G401.6 (cell line): ENCODE results near the gene EIF2D.

Experiments
- FAIRE-seq: peaks from 2 replicates; lab custom pipeline; 2012; peaks lifted over from hg19 to GRCh38; lab: Jason Lieb, UNC

Gene EIF2D

DNA sequence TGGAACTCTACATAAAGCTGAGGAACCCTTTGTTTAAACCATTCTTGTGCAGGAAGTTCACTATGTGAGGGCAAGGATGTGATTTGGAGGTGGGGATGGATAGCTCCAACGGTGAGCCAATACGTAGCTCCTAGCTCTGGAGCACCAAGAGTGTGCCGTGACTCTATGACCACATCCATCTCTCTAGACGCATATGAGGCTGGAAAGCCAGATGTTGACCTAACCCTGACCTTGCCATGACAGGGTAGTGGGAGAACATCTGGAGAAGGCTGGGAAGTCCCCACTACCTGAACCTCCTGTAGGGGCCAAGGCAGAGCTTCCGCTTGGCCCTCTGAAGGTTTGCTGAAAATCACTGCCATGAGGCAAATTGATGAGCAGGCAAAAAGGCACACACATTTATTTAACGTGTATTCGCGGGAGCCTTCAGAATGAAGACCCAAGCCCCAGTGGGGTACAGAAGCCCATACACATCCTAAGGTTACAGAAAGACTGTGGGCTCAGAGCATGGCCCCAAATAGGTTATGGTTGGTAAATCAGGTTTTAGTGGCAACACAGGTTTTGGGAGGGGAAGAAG lies 43.4 kb downstream of the EIF2D start:
- no peak for FAIRE-seq

DNA sequence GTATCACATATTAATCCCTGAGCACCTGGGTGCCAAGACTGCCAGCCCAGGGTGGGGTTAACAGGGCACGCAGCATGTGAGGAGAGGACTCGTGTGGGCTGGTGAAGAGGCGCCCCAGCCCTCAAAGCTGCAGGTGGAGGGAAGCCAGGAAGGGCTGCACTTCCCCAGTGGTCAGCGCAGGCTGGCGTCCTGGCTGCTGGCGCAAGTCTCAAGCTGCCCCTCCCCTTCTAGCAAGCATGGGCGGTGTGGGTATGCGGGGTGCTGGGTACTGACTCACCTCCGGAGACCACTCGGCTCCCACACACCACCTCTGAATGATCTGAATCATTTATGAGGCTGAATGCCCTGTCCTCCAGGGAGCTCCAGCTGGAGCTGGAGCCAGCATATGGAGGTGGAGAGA lies 44.0 kb downstream of the EIF2D start:
- no peak for FAIRE-seq

DNA sequence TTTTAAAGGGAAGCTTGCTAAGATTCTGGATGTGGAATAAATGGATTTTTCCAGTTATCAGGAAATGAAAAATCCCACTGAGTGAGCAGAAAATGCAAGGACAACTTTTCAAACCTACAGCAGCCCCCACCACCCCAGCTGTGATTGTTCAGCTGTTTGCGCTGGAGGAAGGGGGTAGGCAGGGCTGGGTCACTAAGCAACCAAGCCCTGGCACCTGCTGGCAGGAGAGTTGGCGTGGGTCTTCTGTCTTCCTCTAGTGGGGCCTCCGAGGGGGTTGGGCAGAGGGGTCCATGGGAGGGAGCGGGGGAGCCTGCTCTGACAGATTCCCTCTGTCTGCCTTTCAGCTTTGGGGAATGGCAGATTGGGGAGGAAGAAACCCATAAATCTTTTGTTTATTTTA lies 45.3 kb downstream of the EIF2D start:
- FAIRE-seq = no peak

DNA sequence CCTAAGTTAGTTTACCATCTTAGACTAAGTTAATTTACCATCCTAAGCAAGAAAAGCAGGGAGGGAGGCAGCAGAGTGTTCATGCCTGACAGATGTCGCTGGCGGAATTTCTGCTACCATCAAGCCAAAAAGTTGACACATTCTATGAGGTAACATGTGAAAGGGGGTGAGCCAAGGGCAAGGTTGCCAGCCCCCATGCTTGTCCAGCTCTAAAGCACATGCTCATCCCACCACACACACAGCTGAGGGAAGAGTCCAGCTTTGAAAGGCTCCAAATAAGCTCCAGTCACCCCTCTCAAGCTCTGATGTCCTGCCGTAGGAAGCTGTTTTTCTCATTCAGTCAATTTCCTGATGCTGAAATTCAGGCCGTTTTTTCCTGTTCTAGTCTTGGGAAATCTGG lies 46.3 kb downstream of the EIF2D start:
- FAIRE-seq = no peak

DNA sequence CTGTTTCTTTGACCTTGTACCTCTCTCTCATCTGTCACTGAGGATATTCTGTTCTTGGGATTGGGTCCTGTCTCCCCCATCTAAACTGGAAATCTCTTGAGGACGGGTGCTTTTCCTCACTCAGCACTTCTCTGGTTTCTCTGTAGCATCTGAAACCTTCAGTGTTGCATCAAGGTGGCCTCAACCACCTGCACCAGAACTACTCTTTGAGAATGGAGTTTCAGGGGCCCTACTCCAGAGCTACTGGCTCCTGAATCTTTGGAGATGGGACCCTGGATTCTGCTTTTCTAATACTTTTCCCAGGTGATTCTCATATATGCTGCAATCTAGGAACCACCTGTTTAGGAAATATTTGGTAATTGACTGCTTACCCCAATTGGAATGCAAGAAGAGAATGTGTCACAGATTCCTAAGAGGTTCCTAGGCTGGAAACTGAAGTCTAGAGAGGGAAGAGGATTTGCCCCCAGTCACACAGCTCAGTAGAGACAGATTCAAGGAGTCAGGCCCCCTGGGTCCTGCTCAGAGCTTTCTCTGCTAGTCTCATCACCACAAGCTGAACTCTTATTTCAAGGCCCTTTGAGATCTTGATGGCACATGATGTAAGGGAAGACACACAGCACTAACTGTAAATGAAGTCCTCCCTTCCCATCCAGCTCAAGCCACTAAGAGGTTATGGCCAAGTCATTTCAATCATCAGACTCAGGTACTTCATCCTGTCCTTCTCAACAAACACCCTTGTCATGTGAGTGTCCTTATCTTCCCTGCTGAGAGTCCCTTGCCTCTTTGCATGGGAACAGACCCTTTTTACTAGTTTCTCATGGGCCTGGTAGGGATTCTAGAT lies 48.7 kb downstream of the EIF2D start:
- FAIRE-seq = no peak

DNA sequence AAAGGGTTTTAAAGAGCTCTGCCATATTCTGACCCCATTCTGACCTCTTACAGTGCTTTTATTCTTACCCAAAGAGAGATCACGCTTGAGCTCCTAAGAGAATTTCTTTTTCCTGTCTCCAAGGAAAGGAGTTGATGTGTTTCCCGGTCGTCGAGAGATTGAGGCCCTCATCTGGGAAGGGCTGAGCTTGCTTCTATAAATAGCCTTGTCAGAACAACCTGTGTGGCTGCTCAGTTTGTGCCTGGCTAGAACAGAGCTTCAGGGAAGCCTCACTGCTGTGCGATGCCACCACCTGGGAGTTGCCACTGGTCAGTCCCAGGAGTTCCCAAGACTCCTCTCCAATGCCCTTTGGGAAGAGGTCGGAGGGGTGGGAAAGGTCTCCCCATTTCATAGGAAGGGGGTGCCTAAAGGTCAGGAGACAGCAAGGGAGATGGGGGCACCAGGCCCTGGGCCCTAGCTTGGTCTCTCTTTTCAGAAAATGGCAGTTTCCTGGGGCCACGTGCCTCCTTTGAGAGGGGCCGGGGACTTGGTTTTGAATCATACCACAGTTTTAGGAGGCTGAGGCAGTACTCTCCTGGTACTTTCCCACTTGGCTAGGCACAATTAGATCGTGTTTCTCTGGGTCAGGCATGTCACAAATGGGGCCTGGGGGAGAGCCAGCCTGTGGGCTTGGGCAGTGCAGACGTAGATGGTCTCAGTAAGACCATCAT lies 52.1 kb downstream of the EIF2D start:
- FAIRE-seq = no peak

DNA sequence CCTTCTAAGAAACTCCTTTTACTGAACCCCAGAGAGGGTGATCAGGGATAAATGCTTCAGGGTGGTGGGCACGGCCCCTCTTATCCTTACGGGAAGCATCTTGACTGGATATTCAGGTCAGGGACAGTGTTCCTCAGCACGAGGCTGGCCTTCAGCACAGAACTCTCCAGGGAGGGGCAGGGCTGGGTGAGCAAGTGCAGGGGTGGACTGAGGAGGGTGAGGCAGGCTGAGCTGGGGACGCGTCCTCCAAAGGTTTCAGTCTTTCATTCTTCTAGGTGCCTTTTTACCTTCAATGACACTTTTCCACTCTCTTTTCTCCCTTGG lies 52.6 kb downstream of the EIF2D start:
- FAIRE-seq = no peak

DNA sequence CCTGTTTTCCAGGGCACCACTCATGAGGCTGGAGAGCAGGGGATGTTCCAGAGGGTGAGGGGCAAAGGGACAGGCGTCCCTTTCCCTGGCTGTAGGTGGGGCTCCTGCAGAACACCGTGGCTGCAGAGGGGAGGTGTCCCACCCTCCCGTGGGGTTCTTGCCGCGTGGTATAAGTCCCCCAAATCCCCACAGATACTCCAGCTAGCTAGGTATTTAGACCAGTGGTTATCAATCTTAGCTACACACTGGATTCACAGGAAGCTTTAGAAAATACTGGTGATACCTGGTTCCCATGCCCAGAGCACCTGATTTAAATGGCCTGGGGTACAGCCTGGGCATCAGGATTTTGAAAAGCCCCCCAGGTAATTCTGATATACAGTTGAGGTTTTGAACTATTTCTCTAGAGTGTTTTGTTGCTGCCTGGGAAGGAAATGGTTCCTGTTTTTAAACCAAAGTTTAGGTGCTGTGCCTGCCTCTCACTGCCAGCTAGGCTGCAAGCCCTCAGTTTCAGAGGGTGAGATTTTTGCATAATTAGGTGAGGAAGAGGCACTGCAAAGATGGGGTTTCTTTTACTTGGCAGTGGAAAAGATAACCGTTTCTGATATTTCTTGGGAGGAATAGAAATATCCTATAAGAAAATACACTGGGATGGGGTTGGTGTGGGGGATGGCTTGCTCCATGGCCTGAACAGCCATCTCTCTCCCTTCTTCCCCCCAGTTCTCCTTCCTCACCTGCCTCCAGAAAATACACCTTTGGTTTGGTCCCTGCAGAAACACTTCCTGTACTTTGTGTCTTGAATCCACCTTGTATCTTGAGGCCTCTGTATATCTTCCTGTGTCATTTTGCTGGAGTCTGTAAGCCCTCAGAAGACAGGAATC lies 53.2 kb downstream of the EIF2D start:
- no peak for FAIRE-seq

DNA sequence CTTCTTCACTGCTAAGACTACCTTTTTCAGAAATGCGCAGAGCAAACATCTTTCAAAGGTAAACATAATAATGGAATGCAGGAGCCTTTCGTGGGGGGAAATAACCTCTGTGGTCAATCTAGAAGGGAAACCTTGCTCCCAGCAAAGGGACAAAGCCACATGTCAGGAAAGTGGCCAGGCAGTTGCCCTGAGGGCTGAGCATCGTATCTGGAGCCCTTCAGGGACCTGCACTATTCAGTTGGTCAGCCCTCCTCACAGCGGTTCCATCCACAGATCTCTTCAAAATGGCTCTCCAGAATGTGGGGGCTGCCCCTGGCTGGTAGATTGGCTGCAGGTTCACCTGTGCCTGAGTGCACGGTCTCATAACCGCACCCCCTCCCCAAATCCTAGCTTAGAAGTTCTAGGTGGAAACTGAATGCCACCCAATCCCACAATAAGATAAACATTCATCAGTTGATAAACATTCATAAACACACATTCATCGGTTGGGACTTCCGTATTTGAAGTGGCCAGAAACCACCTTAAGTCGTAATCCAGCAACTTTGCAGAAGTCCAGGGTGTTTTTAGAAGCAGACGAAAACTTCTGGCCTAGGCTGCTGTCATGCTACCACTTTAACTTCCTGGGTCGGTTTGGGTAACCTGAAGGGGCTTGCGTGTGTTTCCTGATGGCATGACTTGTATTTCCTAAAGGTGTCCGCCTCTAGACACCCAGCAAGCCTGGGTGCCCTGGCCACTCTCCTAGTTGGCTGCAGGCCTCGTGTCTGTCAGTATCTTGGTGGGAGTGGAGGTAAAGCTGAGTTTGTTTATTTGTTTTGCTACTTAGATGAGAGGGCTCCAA lies 54.4 kb downstream of the EIF2D start:
- no peak for FAIRE-seq

DNA sequence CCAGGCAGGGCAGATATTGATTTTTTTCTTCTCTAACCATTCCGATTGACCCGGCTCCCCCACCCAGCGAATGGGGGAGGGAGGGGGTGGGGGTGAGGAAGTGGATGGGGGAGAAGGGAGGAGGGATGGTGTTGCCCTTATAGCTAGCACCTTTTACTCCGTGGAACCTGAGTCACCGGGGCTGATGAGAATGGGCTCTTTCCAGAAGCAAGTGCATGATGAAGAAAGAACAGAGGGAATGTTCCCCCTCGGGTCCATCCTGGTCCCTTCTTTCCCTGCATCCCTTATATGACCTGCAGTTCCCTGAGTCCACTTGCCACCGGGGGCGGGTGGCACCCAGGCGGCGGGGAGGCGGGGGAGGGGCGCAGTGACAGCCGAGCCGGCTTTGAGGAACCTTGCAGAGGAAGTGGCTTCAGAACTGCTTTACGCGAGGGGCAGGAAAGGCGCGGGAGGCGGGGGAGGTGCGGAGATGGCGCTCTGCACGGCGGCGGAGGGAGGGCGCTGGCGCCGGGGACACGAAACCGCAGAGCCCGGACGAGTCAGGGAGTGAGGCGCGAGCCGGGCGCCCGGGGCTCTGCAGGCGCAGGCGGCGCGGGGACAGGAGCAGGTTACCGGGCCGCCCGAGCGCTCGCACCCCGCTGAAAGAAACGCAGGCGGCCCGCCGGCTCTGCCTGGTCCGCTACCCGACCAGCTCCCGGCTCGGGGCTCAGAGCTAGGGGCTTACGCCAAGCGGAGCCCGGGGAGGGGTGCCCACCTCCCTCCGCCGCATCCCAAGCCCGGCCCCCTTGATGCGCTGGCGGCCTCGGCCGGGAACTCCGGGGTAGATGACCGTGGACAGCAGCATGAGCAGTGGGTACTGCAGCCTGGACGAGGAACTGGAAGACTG lies 55.3 kb downstream of the EIF2D start:
- FAIRE-seq = no peak

DNA sequence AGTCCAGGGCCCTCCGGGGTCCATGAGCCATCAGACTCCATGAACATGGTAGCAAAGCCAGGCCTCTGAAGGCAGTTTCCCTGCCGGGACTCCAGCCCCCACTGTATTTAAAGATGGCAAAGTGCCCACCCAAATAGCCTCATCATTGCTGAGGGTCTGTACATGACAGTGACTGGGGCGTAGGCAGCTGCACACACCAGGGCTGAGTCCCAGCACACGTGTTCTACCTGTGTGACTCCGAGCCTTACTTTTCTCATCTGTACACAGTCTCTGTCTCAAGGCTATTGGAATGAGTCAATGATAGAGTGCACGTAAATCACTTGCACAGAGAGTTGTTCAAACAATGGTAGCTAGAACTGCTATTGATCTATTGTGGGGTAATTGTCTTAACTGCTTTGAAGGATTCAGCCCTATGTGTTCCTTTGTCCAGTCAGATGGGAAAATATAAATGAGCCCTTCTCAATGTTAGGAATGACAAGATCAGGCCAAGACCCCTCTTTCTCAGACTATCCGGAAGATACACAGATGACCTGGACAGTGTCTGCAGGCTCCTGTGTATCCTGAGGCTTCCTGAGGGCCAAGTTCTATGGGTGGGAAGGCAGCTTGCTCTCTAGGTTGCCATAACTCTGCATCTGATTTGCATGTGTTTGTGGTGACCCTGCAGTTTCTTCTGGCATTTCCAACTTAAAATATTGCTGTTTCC lies 56.1 kb downstream of the EIF2D start:
- FAIRE-seq = no peak

DNA sequence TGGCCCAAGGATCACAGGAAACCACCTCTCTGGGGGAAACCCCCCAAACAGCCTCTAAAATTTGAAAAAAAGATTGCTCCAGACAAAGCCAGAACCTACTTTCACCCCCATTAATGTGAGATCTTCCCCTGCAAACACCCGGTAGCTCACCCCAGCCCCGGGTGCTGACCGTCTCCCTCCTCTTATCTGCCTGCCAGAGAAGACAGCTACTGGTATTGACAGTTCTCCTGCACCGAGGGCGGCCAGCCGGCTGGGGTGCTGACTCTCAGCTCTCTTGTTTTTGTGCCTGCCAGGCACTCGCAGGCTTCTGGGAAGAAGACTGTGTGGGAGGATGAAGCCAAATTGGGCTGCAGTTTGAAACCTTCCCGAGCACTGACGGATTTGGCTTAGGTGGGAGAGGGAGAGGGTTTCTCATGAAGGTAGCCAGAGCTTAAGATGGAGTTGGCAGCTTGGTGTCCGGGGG lies 56.8 kb downstream of the EIF2D start:
- FAIRE-seq = no peak

DNA sequence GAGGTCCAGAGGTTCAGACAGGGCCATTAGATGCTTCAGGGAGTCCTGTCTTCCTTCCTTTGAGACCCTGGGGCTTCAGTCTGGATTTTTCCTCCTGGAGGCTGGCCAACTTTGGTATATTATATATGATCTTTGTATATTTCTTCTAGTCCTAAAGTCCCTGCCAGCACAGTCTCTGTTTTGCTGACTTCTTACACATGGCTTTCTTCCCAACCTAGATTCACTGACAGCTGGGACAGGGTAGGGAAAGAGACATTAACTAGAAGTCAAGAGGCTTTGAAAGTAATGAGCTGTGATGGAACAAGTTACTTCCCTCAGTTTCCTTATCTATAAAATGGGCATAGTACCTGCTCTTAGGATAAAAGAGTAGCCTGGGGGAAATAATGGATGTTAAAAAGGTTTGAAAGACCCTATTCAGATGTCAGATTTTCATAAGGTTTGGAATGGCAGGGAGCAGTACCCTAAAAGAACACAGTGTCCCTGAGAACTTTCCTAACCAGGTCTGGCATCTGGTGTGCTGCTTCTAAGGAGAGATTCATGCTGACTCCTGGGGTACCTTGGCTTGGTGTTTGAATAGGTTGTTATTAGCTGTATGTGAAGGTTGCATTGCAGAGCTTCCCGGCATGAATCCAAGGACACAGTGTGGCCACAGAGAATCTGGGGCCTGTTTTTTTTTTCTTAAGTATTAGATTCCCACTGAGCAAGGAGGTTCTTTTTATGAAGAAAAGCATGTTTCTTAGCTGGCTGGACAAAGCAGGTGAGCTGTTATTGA lies 57.4 kb downstream of the EIF2D start:
- no peak for FAIRE-seq

DNA sequence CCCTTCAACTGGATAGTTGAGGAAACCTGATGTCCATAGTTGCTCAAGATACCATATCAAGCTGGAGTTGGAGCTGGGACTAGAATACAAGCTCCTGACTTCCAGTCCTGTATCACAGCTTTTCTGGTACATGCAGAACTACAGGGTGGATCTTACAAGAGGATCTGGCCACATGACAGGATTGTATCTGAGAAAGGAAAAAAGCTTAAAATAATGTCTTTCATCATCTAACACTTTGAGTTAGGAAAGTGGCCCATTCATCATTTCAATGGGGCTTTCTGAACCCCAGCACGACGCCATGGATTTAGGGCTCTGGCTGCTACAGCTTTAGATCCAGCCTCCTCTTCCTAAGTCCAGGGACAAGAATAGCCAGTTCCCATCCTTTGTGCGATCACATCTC lies 58.1 kb downstream of the EIF2D start:
- FAIRE-seq = no peak

DNA sequence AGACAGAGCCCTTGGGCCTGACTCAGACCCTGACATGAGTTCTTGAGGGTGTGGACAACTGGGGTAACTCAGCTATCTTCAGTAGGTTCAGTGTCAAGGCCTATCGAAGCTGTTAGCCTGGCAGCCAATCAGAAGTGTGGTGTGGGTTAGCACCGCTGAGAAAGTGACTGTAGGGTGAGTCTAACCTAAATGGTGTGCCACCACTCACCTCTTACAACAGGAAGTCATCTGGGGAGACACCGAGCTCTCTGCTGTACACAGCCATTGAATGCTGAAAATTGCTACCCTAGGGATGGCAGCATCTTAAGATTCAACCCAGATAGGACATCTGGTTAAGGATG lies 60.3 kb downstream of the EIF2D start:
- FAIRE-seq = no peak

DNA sequence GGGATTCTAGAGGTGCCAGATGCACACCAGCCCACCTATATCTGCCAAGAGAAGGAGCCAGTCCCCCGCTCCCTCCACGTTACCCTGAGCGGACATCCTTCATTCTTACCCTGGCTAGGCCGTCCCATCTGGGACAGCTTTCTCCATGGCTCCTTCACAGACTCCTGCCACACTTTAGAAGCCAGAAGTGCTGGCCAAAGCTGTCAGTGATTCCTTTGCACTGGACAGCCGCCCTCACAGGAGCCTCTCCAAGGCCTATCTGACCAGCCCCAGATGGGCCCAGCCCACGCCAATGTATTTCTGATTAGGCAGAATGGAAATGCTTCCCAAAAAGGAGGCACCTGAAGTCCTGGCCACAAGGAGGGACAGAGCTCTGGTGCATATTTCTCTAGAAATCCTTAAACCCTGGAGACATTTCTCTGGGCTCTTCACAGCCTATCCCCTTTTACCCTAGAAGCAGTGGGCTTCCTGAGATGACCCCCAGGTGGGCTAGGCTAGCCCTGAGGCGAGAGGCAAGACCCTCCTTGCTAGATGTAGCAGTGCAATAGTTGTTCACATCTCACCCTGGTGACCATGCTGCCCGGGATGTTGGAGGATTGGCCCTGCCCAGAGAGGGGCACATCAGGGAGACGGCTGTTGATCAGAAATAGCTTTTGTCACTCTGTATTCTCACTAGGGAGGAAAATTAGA lies 60.8 kb downstream of the EIF2D start:
- no peak for FAIRE-seq

DNA sequence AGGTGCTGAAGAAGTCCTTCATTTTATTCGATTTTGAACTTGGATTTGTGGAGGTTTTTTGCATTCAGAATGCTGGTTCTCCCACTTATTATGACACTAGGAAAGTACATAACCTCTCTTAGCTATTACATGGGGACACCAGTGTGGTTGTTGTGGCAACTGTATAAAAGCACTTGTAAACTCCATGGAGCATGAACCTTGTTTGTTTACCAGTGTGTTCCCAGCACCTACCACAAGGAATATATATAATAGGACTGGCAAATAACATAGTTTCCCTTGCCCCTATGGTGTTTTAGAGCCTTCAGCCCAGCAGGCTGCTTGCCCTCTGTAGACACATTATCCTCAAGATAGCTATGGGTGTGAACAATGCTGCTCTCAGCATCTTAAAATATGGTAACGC lies 61.8 kb downstream of the EIF2D start:
- FAIRE-seq = no peak

DNA sequence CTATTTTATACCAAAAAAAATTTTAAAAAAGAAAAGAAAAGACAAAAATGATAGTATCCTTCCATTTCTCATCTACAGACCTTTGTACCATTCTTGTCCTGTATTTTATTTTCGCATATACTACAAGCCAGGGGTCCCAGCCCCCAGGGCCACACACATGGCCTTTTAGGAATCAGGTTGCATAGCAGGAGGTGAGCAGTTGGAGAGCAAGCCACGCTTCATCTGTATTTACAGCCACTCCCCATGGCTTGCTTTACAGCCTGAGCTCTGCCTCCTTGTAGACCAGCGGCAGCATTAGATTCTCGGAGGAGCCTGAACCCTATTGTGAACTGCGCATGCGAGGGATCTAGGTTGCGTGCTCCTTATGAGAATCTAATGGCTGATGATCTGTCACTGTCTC lies 65.2 kb downstream of the EIF2D start:
- no peak for FAIRE-seq

DNA sequence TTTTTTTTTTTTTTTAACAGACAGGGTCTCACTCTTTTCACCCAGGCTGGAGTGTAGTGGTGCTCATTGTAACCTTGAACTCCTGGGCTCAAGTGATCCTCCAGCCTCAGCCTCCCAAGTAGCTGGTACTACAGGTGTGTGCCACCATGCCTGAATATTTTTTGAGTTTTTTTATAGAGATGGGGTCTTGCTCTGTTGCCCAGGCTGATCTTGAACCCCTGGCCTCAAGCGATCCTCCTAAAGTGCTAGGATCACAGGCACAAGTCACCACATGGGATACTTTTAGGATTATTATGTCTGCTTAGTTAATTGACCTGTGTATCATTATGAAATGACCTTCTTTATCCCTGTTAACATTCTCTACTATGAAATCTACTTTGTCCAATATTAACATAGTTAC lies 66.9 kb downstream of the EIF2D start:
- FAIRE-seq = no peak
